HEK293 (cell line): ENCODE results near the gene HJURP.

Experiments used
- CTCF ChIA-PET: fragments of 350-600 bp; formaldehyde crosslinking; extraction: SDS; loops from one replicate; lab custom pipeline; 2021; ENCODE audit warnings: antibody characterized with exemption; lab: Yijun Ruan, JAX
- POLR2A ChIA-PET: fragments of 300-600 bp; formaldehyde crosslinking; extraction: SDS; loops from one replicate; lab custom pipeline; 2020; ENCODE audit warnings: antibody characterized with exemption, inconsistent platforms; lab: Yijun Ruan, JAX
- H3K27ac ChIP-seq: fragments of 200-500 bp; sonication (Bioruptor generic); 2 replicates; pipeline ENCODE4 v1.5.1; 2014; ENCODE audit warnings: low read depth, low read length, control low read depth, inconsistent platforms; ENCODE audit errors: extremely low read depth
- H3K36me3 ChIP-seq, 2 experiments: fragments of 200-500 bp in 1 of 2; sonication (Bioruptor generic) in 1 of 2; 1 replicate in 1 of 2; 2 replicates in 1 of 2; pipeline ENCODE4 v1.5.1; 2014 to 2017; ENCODE audit warnings: inconsistent platforms in 2 of 2, low read length in 2 of 2; ENCODE audit not compliant: control insufficient read depth in 2 of 2, insufficient read depth in 1 of 2
- H3K4me1 ChIP-seq: fragments of 200-500 bp; sonication (Bioruptor generic); 2 replicates; pipeline ENCODE4 v1.5.1; 2014; ENCODE audit warnings: mild to moderate bottlenecking, low read length, inconsistent platforms; ENCODE audit not compliant: control insufficient read depth, insufficient read depth
- H3K4me3 ChIP-seq: 2 replicates; pipeline ENCODE4 v1.5.1; 2011; ENCODE audit warnings: low read depth, mild to moderate bottlenecking, control low read depth, low read length, moderate library complexity
- H3K9me3 ChIP-seq: fragments of 200-500 bp; sonication (Bioruptor generic); 2 replicates; pipeline ENCODE4 v1.5.1; 2014; ENCODE audit warnings: low read depth, low read length, inconsistent platforms; ENCODE audit not compliant: control insufficient read depth, insufficient read depth
- HOXC10 ChIP-seq: sonication (generic); formaldehyde crosslinking; IDR thresholded peaks from 2 replicates; pipeline ENCODE4 v1.8.1; 2023; ENCODE audit warnings: mild to moderate bottlenecking, missing genetic modification reagents
- KLF10 ChIP-seq: fragments of 450-650 bp; IDR thresholded peaks from 2 replicates; pipeline ENCODE4 v1.5.1; 2018; ENCODE audit warnings: missing biosample characterization, mild to moderate bottlenecking, missing genetic modification characterization
- KLF17 ChIP-seq: fragments of 450-650 bp; formaldehyde crosslinking; IDR thresholded peaks from 2 replicates; pipeline ENCODE4 v1.5.1; 2016; ENCODE audit warnings: missing biosample characterization, missing genetic modification characterization
- TSHZ1 ChIP-seq: fragments of 450-650 bp; formaldehyde crosslinking; IDR thresholded peaks from 2 replicates; pipeline ENCODE4 v1.5.1; 2016; ENCODE audit warnings: missing biosample characterization, missing genetic modification characterization, borderline replicate concordance
- ZFHX2 ChIP-seq: fragments of 450-650 bp; formaldehyde crosslinking; conservative IDR thresholded peaks from 2 replicates; pipeline ENCODE4 v1.5.1; 2016; ENCODE audit warnings: missing biosample characterization, missing genetic modification characterization
- ZNF114 ChIP-seq: fragments of 450-650 bp; formaldehyde crosslinking; IDR thresholded peaks from 2 replicates; pipeline ENCODE4 v1.5.0; 2017; ENCODE audit warnings: missing biosample characterization, missing genetic modification characterization
- ZNF121 ChIP-seq: fragments of 450-650 bp; formaldehyde crosslinking; IDR thresholded peaks from 2 replicates; pipeline ENCODE4 v1.5.1; 2016; ENCODE audit warnings: missing biosample characterization, missing genetic modification characterization
- ZNF202 ChIP-seq: fragments of 450-650 bp; formaldehyde crosslinking; IDR thresholded peaks from 2 replicates; pipeline ENCODE4 v1.5.1; 2016; ENCODE audit warnings: missing biosample characterization, missing genetic modification characterization, borderline replicate concordance
- ZNF292 ChIP-seq: fragments of 450-650 bp; formaldehyde crosslinking; IDR thresholded peaks from 2 replicates; pipeline ENCODE4 v1.5.1; 2016; ENCODE audit warnings: low read depth, missing biosample characterization, missing genetic modification characterization, borderline replicate concordance
- ZNF341 ChIP-seq: fragments of 450-650 bp; formaldehyde crosslinking; IDR thresholded peaks from 2 replicates; pipeline ENCODE4; 2016; ENCODE audit warnings: low read depth, missing biosample characterization, missing genetic modification characterization
- ZNF350 ChIP-seq: fragments of 450-650 bp; formaldehyde crosslinking; IDR thresholded peaks from 2 replicates; pipeline ENCODE4 v1.5.0; 2017; ENCODE audit warnings: missing biosample characterization, mild to moderate bottlenecking, missing genetic modification characterization
- ZNF398 ChIP-seq: fragments of 450-650 bp; formaldehyde crosslinking; IDR thresholded peaks from 2 replicates; pipeline ENCODE4 v1.5.1; 2017; ENCODE audit warnings: missing biosample characterization, missing genetic modification characterization
- ZNF488 ChIP-seq: fragments of 450-650 bp; formaldehyde crosslinking; IDR thresholded peaks from 2 replicates; pipeline ENCODE4 v1.5.1; 2016; ENCODE audit warnings: missing biosample characterization, missing genetic modification characterization
- ZNF529 ChIP-seq: fragments of 450-650 bp; formaldehyde crosslinking; IDR thresholded peaks from 2 replicates; pipeline ENCODE4 v1.5.1; 2017; ENCODE audit warnings: missing genetic modification characterization, missing biosample characterization; ENCODE audit not compliant: insufficient replicate concordance
- ZNF610 ChIP-seq: fragments of 450-650 bp; formaldehyde crosslinking; IDR thresholded peaks from 2 replicates; pipeline ENCODE4 v1.5.1; 2016; ENCODE audit warnings: missing biosample characterization, missing genetic modification characterization, borderline replicate concordance
- ZNF645 ChIP-seq: fragments of 450-650 bp; formaldehyde crosslinking; IDR thresholded peaks from 2 replicates; pipeline ENCODE4; 2016; ENCODE audit warnings: missing biosample characterization, missing genetic modification characterization
- ZNF677 ChIP-seq: fragments of 450-650 bp; IDR thresholded peaks from 2 replicates; pipeline ENCODE4 v1.5.0; 2018; ENCODE audit warnings: missing biosample characterization, mild to moderate bottlenecking, missing genetic modification characterization, moderate library complexity
- ZNF747 ChIP-seq: fragments of 450-650 bp; formaldehyde crosslinking; IDR thresholded peaks from 2 replicates; pipeline ENCODE4 v1.5.1; 2016; ENCODE audit warnings: missing biosample characterization, missing genetic modification characterization
- ZNF76 ChIP-seq: fragments of 450-650 bp; formaldehyde crosslinking; IDR thresholded peaks from 2 replicates; pipeline ENCODE4; 2016; ENCODE audit warnings: low read depth, missing biosample characterization, missing genetic modification characterization, borderline replicate concordance
- ZNF776 ChIP-seq: fragments of 450-650 bp; formaldehyde crosslinking; IDR thresholded peaks from 2 replicates; pipeline ENCODE4 v1.5.0; 2017; ENCODE audit warnings: missing biosample characterization, missing genetic modification characterization, borderline replicate concordance
- ZSCAN5A ChIP-seq: fragments of 450-650 bp; formaldehyde crosslinking; IDR thresholded peaks from 2 replicates; pipeline ENCODE4 v1.5.1; 2016; ENCODE audit warnings: missing biosample characterization, missing genetic modification characterization
- ZXDB ChIP-seq: fragments of 450-650 bp; formaldehyde crosslinking; IDR thresholded peaks from 2 replicates; pipeline ENCODE4 v1.5.1; 2016; ENCODE audit warnings: missing biosample characterization, missing genetic modification characterization

The HJURP gene

GRCh38 chr2:233818639-233819621 lies 35.4 kb downstream of the HJURP start:
- POLR2A ChIA-PET: no interaction called here
- no peaks in the 10 kb centered on the region for H3K9me3 ChIP-seq
- no peak overlapping the region for H3K27ac ChIP-seq
- CTCF ChIA-PET: no interaction called here
- H3K36me3 ChIP-seq: no peaks in the 10 kb centered on the region
- TF ChIP-seq ZNF529 (no peak), ZNF341 (tag by site-specific recombination) (no peak), ZNF645 (tag by site-specific recombination) (no peak), ZNF202 (tag by site-specific recombination) (no peak), ZNF488 (tag by site-specific recombination) (no peak)
- TF ChIP-seq, all 188 proteins: peak for 0
- Histone ChIP-seq H3K4me1 (peaks cover 5% of the 10 kb centered on the region; the same call in 1 of the 2 replicates), H3K4me3 (no peak overlapping the region)

- Histone ChIP-seq H3K9me3 (no peaks in the 10 kb centered on the region), H3K27ac (no peak overlapping the region), H3K36me3 (no peaks in the 10 kb centered on the region), H3K4me1 (peaks cover 5% of the 10 kb centered on the region; the same call in 1 of the 2 replicates), H3K4me3 (no peak overlapping the region)
- ChIA-PET CTCF (interaction anchor here (1.1 kb wide), 1 partner anchor 765 kb away, joined by 3 read pairs; no protein-coding TSS in a partner anchor), POLR2A (no interaction called here)
- TF ChIP-seq ZNF121 (no peak), TSHZ1 (tag by site-specific recombination) (no peak), KLF10 (tag by site-specific recombination) (no peak), ZNF398 (tag by site-specific recombination) (no peak), ZFHX2 (no peak), ZNF747 (no peak), ZNF76 (no peak), ZNF776 (no peak), ZNF114 (tag by site-specific recombination) (no peak), ZSCAN5A (tag by site-specific recombination) (no peak), ZNF350 (tag by site-specific recombination) (no peak), ZNF292 (tag by site-specific recombination) (no peak), ZNF677 (tag by site-specific recombination) (no peak), ZNF610 (tag by site-specific recombination) (no peak), ZXDB (tag by site-specific recombination) (no peak), KLF17 (tag by site-specific recombination) (no peak), HOXC10 (no peak), ZNF341 (tag by site-specific recombination) (no peak)
Observed at GRCh38 chr2:233817995-233818638, 36.2 kb downstream of the HJURP start.
